HG03095 (cell line): ENCODE measurements around the gene VTCN1.
A peak's percentile ranks its signal among the peaks of the same experiment; 100 is the strongest.
"Not testable (repeated sequence)": the region's sequence is repeated elsewhere in the genome, so short reads cannot be mapped to it uniquely, and the experiment has no call there.

Experiments used
- ATAC-seq: cut with Tn5 transposase; IDR thresholded peaks from one replicate; pipeline ENCODE4 v1.9.1; 2021; ENCODE audit warnings: moderate library complexity; ENCODE audit not compliant: unreplicated experiment

VTCN1 gene

DNA sequence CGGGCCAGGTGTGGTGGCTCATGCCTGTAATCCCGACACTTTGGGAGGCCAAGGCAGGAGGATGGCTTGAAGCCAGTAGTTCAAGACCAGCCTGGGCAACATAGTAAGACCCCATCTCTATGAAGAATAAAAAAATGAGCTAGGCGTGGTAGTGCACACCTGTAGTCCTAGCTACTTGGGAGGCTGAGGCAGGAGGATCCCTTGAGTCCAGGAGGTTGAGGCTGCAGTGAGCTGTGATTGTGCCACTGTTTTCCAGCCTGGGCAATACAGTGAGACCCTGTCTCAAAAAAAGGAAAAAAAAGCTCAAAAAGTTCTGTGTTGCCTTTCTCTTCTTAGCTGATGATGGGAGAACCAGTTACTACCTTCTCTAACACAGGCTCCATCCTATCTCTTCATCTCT lies 108.9 kb downstream of the VTCN1 start:
- not testable (repeated sequence) for ATAC-seq

GRCh38 chr1:117101334-117101733 lies 109.4 kb downstream of the VTCN1 start:
- no peak for ATAC-seq

DNA sequence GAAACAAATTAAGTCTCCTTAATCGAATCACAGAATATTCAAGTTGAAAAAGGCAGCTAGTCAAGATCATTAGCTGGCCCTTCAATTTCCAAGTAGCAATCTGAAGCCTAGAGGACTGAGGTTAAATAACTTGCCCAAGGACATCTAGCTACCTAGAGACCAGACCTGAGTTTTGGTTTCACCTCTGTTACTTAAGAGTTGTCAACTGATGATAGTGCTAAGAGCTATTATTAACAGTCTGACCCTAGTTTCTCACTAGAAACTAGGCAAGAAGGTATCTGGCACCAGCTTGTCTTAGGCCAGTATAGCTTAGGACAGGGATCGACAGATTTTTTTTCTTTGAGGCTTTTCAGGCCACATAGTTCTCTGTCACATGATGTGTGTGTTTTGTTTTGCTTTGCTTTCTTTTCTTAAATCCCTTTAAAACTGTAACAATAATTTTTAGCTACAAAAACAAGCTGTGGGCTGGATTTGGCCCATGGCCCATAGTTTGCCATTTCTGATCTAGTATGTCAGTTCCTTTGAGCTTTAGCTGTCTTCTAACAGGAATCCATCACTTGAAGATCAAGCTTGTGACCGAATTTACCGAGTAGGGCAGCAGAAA lies 112.3 kb downstream of the VTCN1 start:
- no peak for ATAC-seq

DNA sequence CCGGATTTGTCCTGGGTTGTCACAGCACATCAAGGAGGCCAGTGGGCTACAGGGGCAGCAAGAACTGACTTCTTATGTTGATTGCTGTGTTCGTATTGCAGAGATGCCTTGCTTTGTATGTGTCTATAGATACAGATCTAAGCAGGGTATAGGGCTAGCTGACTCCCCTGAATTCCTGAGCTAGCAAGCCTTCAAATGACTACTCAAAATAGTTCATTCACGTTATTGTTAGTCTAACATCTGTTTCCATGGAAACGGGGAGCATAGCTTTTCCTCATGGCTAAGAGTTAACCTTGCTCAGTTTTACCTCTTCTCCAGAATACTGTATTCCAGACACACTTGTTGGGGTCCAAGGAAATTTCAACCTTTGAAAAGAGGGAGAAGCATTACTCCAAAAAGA lies 113.3 kb downstream of the VTCN1 start:
- no peak for ATAC-seq

- no peak for ATAC-seq
Observed at GRCh38 chr1:117096951-117097408, 113.7 kb downstream of the VTCN1 start.

GRCh38 chr1:117094841-117095604 lies 115.7 kb downstream of the VTCN1 start:
- ATAC-seq: no peak

GRCh38 chr1:117093870-117094621 lies 116.7 kb downstream of the VTCN1 start:
- peak; percentile 79 for ATAC-seq
